HUDEP-2 (cell line): ENCODE results near the gene CLHC1.
"Not testable (repeated sequence)": the region's sequence is repeated elsewhere in the genome, so short reads cannot be mapped to it uniquely, and the experiment has no call there.

Source experiments
- DNase-seq, 76 experiments: peaks; one replicate each; lab custom pipeline; 2025; ENCODE audit not compliant: unreplicated experiment in 76 of 76; lab: John Stamatoyannopoulos, UW

Gene CLHC1

GRCh38 chr2:55138014-55138881 is 93.8 kb downstream of the CLHC1 start:
- DNase-seq, result peak in 1 of 76 experiments; percentile 21

GRCh38 chr2:55137024-55137958 is 94.8 kb downstream of the CLHC1 start:
- DNase-seq, result no peak

- no peak for DNase-seq
Observed at GRCh38 chr2:55136138-55136541, 96.0 kb downstream of the CLHC1 start.

GRCh38 chr2:55135491-55135890 is 96.6 kb downstream of the CLHC1 start:
- DNase-seq, result no peak

- DNase-seq, result no peak
Observed at GRCh38 chr2:55134316-55134706, 97.8 kb downstream of the CLHC1 start.

- DNase-seq, result peak in 10 of 76 experiments; percentile 10 to 50 (median 30)
Observed at GRCh38 chr2:55133467-55134315, 98.4 kb downstream of the CLHC1 start.

- no peak for DNase-seq
Observed at GRCh38 chr2:55130849-55131248, 101.2 kb downstream of the CLHC1 start.

- DNase-seq, result not testable (repeated sequence)
Observed at GRCh38 chr2:55126643-55127042, 105.5 kb downstream of the CLHC1 start.
